Endothelial cell (in vitro differentiated cells): ENCODE results near the gene EIF2B4. TPM values are rescaled to one million over a fixed set of nuclear protein-coding genes. Genes with fewer than 3 reads are reported as not detected.

Experiments
- DNase-seq: peaks from one replicate; pipeline ENCODE4 v3.0.0; 2021; ENCODE audit warnings: low spot score
- H3K27ac Mint-ChIP-seq: one replicate; pipeline ENCODE4 v1.8.0; 2021; ENCODE audit warnings: mixed read lengths, inconsistent platforms; ENCODE audit not compliant: unreplicated experiment
- H3K27me3 Mint-ChIP-seq: one replicate; pipeline ENCODE4 v1.8.0; 2021; ENCODE audit warnings: mild to moderate bottlenecking, moderate library complexity, mixed read lengths, inconsistent platforms; ENCODE audit not compliant: unreplicated experiment
- H3K36me3 Mint-ChIP-seq: one replicate; pipeline ENCODE4 v1.8.0; 2021; ENCODE audit warnings: mild to moderate bottlenecking, low read depth, mixed read lengths, inconsistent platforms; ENCODE audit not compliant: unreplicated experiment
- H3K4me1 Mint-ChIP-seq: one replicate; pipeline ENCODE4 v1.8.0; 2021; ENCODE audit warnings: mild to moderate bottlenecking, mixed read lengths, inconsistent platforms; ENCODE audit not compliant: unreplicated experiment
- H3K4me3 Mint-ChIP-seq: one replicate; pipeline ENCODE4 v1.8.0; 2021; ENCODE audit warnings: mild to moderate bottlenecking, mixed read lengths, inconsistent platforms; ENCODE audit not compliant: unreplicated experiment
- H3K9me3 Mint-ChIP-seq: one replicate; pipeline ENCODE4 v1.8.0; 2021; ENCODE audit warnings: mixed read lengths, inconsistent platforms; ENCODE audit not compliant: unreplicated experiment
- total RNA-seq: library from RNA; stranded (reverse); fragmentation: NEBNext Ultra II Directional; extraction: Animal tissue kit (Norgen Biotek cat#: 25700); gene quantifications from one replicate; pipeline ENCODE4 v1.2.1, GENCODE V29; 2021; ENCODE audit not compliant: unreplicated experiment
- TF ChIP-seq, protein P1 (sequence below): fragments of 200-600 bp; sonication (generic); IDR thresholded peaks from one replicate; pipeline ENCODE4 v1.5.0; 2021; ENCODE audit warnings: antibody characterized with exemption; ENCODE audit not compliant: unreplicated experiment

EIF2B4 gene
- total RNA-seq, 1 donor from 2014 or later: 48.6 TPM

DNA sequence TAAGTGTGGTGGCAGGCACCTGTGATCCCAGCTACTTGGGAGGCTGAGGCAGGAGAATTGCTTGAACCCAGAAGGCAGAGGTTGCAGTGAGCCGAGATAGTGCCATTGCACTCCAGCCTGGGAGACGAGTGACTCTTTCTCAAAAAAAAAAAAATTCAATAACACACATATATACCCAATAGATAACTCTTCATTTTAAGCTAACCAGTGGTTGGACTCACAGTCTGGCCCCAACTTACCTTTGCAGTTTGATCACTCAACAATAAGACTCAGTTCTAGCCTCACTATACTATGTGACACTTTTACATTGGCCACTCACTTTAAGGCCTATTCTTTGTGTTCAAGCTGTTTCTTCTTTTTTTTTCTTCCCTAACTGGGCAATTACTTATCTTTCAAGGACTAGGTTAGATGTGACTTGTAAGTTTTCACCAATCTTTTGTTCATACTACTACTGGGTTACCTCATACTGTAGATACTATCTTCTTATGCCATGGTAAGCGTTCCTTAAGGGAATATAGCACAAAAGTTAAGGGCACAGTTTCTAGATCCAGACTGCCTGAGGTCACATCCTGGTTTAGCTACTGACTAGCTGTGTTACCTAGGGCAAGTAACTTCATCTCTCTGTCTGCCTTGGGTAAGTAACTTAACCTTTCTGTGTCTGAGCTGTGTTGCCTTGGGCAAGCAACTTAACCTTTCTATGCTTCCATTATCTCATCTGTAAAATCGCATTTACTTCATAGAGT lies 7.3 kb downstream of the EIF2B4 start:
- H3K4me3 Mint-ChIP-seq: peak overlapping the region; percentile 56
- no peak overlapping the region for H3K27ac Mint-ChIP-seq
- DNase-seq: no peak
- peaks cover 7% of the 10 kb centered on the region for H3K4me1 Mint-ChIP-seq
- H3K27me3 Mint-ChIP-seq: peaks cover 6% of the 10 kb centered on the region
- H3K36me3 Mint-ChIP-seq: peaks cover 19% of the 10 kb centered on the region
- TF ChIP-seq, protein P1, sequence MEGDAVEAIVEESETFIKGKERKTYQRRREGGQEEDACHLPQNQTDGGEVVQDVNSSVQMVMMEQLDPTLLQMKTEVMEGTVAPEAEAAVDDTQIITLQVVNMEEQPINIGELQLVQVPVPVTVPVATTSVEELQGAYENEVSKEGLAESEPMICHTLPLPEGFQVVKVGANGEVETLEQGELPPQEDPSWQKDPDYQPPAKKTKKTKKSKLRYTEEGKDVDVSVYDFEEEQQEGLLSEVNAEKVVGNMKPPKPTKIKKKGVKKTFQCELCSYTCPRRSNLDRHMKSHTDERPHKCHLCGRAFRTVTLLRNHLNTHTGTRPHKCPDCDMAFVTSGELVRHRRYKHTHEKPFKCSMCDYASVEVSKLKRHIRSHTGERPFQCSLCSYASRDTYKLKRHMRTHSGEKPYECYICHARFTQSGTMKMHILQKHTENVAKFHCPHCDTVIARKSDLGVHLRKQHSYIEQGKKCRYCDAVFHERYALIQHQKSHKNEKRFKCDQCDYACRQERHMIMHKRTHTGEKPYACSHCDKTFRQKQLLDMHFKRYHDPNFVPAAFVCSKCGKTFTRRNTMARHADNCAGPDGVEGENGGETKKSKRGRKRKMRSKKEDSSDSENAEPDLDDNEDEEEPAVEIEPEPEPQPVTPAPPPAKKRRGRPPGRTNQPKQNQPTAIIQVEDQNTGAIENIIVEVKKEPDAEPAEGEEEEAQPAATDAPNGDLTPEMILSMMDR: no peak
- no peaks in the 10 kb centered on the region for H3K9me3 Mint-ChIP-seq

DNA sequence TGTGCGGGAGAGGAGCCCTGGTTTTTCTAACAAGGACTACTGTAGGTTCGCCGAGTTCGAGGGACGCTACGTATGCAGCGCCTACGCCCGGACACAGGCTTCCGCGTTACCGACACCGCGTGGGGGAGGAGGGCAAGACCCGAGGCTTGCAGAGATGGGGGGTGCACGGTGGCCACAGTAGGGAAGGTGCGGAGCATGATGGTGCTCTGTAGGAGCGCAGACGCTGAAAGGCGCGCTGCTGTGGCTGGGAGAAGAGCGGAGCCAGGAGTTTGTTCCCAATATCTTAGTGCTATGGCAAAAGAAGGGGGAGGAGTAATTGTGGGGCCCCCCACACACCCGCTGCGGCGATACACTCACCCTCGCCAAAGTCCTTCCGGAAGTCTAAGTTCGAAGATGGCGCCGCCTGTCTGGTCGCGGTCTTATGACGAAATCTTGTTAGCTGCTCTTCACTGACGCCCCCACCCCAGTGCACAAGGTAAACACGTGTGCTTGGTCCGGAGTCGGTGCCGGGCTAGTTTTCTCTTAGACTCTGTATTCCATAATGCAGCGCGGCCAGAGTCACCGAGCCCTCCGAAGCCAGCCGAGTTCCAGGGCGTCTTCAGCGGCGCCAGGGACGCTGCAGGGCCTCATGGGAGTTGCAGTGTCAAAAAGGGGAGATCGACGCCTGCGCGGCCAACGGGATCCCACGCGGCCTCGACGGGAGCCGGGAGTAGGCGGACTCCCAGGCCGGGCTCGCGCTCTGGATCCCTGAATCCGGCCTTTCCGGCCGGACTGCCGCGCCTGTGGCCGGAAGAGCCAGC lies 13.6 kb downstream of the EIF2B4 start, which contains the start of gene GTF3C2:
GTF3C2 (minus strand) TSS at position 383 of the 800 bp plus-strand sequence. CDS start 13,210 bp downstream, outside the sequence.
- Mint-ChIP-seq H3K4me1 (peaks cover 24% of the 10 kb centered on the region), H3K27ac (peak within 1 kb of the TSS; percentile 100)

DNA sequence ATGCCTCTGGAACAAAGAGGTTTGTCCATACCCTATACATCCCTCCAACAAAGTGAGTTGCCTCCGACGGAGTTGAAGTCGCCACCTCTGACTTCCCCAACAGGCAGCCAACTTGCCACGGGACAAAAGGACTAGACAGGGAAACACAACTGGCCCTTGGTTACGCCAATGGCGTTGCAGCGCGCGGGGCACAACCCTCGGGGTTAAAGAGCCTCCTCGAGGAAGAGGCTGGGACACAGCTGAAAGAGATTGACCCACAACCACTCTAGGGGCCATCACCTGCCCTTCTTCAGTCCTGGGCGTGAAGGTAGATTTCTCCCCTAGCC lies 14.1 kb downstream of the EIF2B4 start:
- Mint-ChIP-seq H3K27ac (peak overlapping the region; percentile 100), H3K27me3 (peaks cover 16% of the 10 kb centered on the region), H3K9me3 (no peaks in the 10 kb centered on the region), H3K36me3 (peaks cover 8% of the 10 kb centered on the region), H3K4me1 (peaks cover 24% of the 10 kb centered on the region), H3K4me3 (peak overlapping the region; percentile 99)
- TF ChIP-seq, protein P1: no peak
- DNase-seq: peak; percentile 45

More for the DNA sequence above, 13.6 kb downstream of the EIF2B4 start, which contains the start of gene GTF3C2:
- H3K4me3 Mint-ChIP-seq: peak within 1 kb of the TSS; percentile 99
- no peaks in the 10 kb centered on the region for H3K9me3 Mint-ChIP-seq
- peaks cover 8% of the 10 kb centered on the region for H3K36me3 Mint-ChIP-seq
- peaks cover 16% of the 10 kb centered on the region for H3K27me3 Mint-ChIP-seq
- TF ChIP-seq, protein P1: no peak
- peak; percentile 92 for DNase-seq

DNA sequence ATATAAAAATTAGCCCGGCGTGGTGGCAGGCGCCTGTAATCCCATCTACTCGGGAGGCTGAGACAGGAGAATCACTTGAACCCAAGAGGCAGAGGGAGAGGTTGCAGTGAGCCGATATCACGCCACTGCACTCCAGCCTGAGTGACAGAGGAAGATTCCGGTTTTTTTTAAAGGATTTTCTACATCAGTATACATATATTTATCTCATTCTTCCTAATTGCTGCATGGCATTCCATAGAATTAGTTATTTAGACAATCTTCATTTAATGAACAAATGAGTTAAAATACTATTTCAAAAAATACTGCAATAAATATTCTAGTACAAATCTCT lies 15.6 kb downstream of the EIF2B4 start:
- TF ChIP-seq, protein P1: no peak
- Mint-ChIP-seq H3K27me3 (peaks cover 13% of the 10 kb centered on the region), H3K4me1 (peaks cover 24% of the 10 kb centered on the region), H3K9me3 (no peaks in the 10 kb centered on the region), H3K4me3 (no peak overlapping the region), H3K27ac (no peak overlapping the region), H3K36me3 (peaks cover 8% of the 10 kb centered on the region)
- DNase-seq: no peak
